Neural cell (in vitro differentiated cells): Measurements from ENCODE around the gene FAM200C. TPM values are rescaled to one million over a fixed set of nuclear protein-coding genes. Genes with fewer than 3 reads are reported as not detected.

Experiments
- H2AFZ ChIP-seq: fragments of 200-600, 300-800 bp; sonication (generic), shearing (Covaris generic); 2 replicates; pipeline ENCODE4 v1.6.0; 2014; ENCODE audit warnings: low read depth, mild to moderate bottlenecking, antibody characterized with exemption, low read length, moderate library complexity
- H3F3A ChIP-seq: fragments of 200-600 bp; shearing (Covaris generic); 2 replicates; pipeline ENCODE4 v1.6.1; 2016; ENCODE audit warnings: mild to moderate bottlenecking, moderate library complexity, mixed read lengths, antibody characterized with exemption, low read length; ENCODE audit not compliant: insufficient read depth, poor library complexity, severe bottlenecking
- H3K27ac ChIP-seq: fragments of 200-600, 300-800 bp; sonication (generic), shearing (Covaris generic); 2 replicates; pipeline ENCODE4 v1.5.1; 2014; ENCODE audit warnings: mild to moderate bottlenecking, low read length, moderate library complexity
- H3K27me3 ChIP-seq: fragments of 300-800, 200-600 bp; sonication (generic), shearing (Covaris generic); 2 replicates; pipeline ENCODE4 v1.6.0; 2014; ENCODE audit warnings: mild to moderate bottlenecking, low read depth, low read length, moderate library complexity; ENCODE audit not compliant: insufficient read depth
- H3K36me3 ChIP-seq: fragments of 300-800, 200-600 bp; sonication (generic), shearing (Covaris generic); 2 replicates; pipeline ENCODE4 v1.5.1; 2014; ENCODE audit warnings: mild to moderate bottlenecking, antibody characterized with exemption, low read length, moderate library complexity; ENCODE audit not compliant: insufficient read depth
- H3K4me2 ChIP-seq: fragments of 300-800, 200-600 bp; sonication (generic), shearing (Covaris generic); 2 replicates; pipeline ENCODE4 v1.6.0; 2014; ENCODE audit warnings: mild to moderate bottlenecking, low read length
- H3K4me3 ChIP-seq: fragments of 300-800, 200-600 bp; sonication (generic), shearing (Covaris generic); 2 replicates; pipeline ENCODE4 v1.5.1; 2014; ENCODE audit warnings: mild to moderate bottlenecking, low read length, moderate library complexity
- H3K79me2 ChIP-seq: fragments of 200-600 bp; shearing (Covaris generic); replicated peaks from 2 replicates; pipeline ENCODE4 v1.6.0; 2014; ENCODE audit warnings: mild to moderate bottlenecking, low read length, moderate library complexity; ENCODE audit not compliant: insufficient read depth
- H3K9ac ChIP-seq: fragments of 300-800, 200-600 bp; sonication (generic), shearing (Covaris generic); 2 replicates; pipeline ENCODE4 v1.6.1; 2016; ENCODE audit warnings: mild to moderate bottlenecking, low read length, mixed read lengths
- H3K9me2 ChIP-seq: fragments of 200-600 bp; shearing (Covaris generic); 2 replicates; pipeline ENCODE4 v1.6.1; 2016; ENCODE audit warnings: mild to moderate bottlenecking, low read length, mixed read lengths; ENCODE audit not compliant: insufficient read depth
- H3K9me3 ChIP-seq: fragments of 200-600, 300-800 bp; sonication (generic), shearing (Covaris generic); 2 replicates; pipeline ENCODE4 v1.6.1; 2016; ENCODE audit warnings: mild to moderate bottlenecking, mixed run types, low read length, moderate library complexity, mixed read lengths
- H4K20me1 ChIP-seq: fragments of 200-600 bp; shearing (Covaris generic); 2 replicates; pipeline ENCODE4 v1.6.1; 2016; ENCODE audit warnings: mild to moderate bottlenecking, mixed run types; ENCODE audit not compliant: insufficient read depth
- CTCF ChIP-seq: fragments of 450-650 bp; IDR thresholded peaks from 2 replicates; pipeline ENCODE4 v1.5.1; 2014; ENCODE audit warnings: antibody characterized with exemption, mild to moderate bottlenecking, moderate library complexity; ENCODE audit not compliant: poor library complexity, severe bottlenecking
- EP300 ChIP-seq: fragments of 450-650 bp; conservative IDR thresholded peaks from 2 replicates; pipeline ENCODE4 v1.6.1; 2014; ENCODE audit warnings: antibody characterized with exemption, mild to moderate bottlenecking, moderate library complexity; ENCODE audit not compliant: poor library complexity, severe bottlenecking
- EZH2 ChIP-seq: fragments of 200-600, 300-800 bp; shearing (Covaris generic), sonication (generic); IDR thresholded peaks from 2 replicates; pipeline ENCODE4 v1.6.1; 2014; ENCODE audit warnings: antibody characterized with exemption, low read length, borderline replicate concordance, mild to moderate bottlenecking; ENCODE audit not compliant: insufficient read depth, poor library complexity, severe bottlenecking
- MXI1 ChIP-seq: fragments of 450-650 bp; conservative IDR thresholded peaks from 2 replicates; pipeline ENCODE4 v1.6.1; 2014; ENCODE audit warnings: antibody characterized with exemption, mild to moderate bottlenecking; ENCODE audit not compliant: poor library complexity, severe bottlenecking
- POLR2AphosphoS5 ChIP-seq: IDR thresholded peaks from 2 replicates; pipeline ENCODE4 v1.6.1; 2012
- RAD21 ChIP-seq: fragments of 450-650 bp; conservative IDR thresholded peaks from 2 replicates; pipeline ENCODE4 v1.6.1; 2014; ENCODE audit warnings: antibody characterized with exemption, mild to moderate bottlenecking, moderate library complexity
- REST ChIP-seq: IDR thresholded peaks from 2 replicates; pipeline ENCODE4 v1.6.1; 2012; ENCODE audit warnings: borderline replicate concordance
- SMC3 ChIP-seq: fragments of 450-650 bp; conservative IDR thresholded peaks from 2 replicates; pipeline ENCODE4 v1.6.1; 2014; ENCODE audit warnings: antibody characterized with exemption, mild to moderate bottlenecking, moderate library complexity; ENCODE audit not compliant: poor library complexity
- TAF1 ChIP-seq: IDR thresholded peaks from 2 replicates; pipeline ENCODE4 v1.6.1; 2012; ENCODE audit warnings: low read depth
- polyA plus RNA-seq: library from polyadenylated mRNA; depleted of rRNA; stranded (reverse); fragments of >200 nt; gene quantifications from 2 replicates; pipeline ENCODE4 v1.2.3, GENCODE V29; 2014

FAM200C gene
- polyA plus RNA-seq, 1 donor from 2014 or later, result 21.6 TPM

- Histone ChIP-seq H2AFZ (no peak overlapping the region), H3K27me3 (peaks cover 12% of the 10 kb centered on the region), H3K79me2 (no peaks in the 10 kb centered on the region), H3K9me2 (no peaks in the 10 kb centered on the region), H4K20me1 (no peaks in the 10 kb centered on the region), H3K36me3 (no peaks in the 10 kb centered on the region), H3K4me2 (no peak overlapping the region), H3F3A (no peaks in the 10 kb centered on the region), H3K9ac (no peak overlapping the region), H3K9me3 (no peaks in the 10 kb centered on the region), H3K27ac (no peak overlapping the region), H3K4me3 (no peak overlapping the region)
- TF ChIP-seq EZH2 (no peak), POLR2AphosphoS5 (no peak), RAD21 (no peak), TAF1 (no peak), REST (no peak), MXI1 (no peak), EP300 (no peak), CTCF (no peak), SMC3 (no peak)
Measured at GRCh38 chr5:160366230-160366629, 33.6 kb downstream of the FAM200C start.

- Histone ChIP-seq H3K36me3 (no peaks in the 10 kb centered on the region), H3K9me2 (no peaks in the 10 kb centered on the region), H3K27ac (no peak overlapping the region), H3K79me2 (no peaks in the 10 kb centered on the region), H2AFZ (no peak overlapping the region), H4K20me1 (no peaks in the 10 kb centered on the region), H3K9ac (no peak overlapping the region), H3K4me2 (no peak overlapping the region), H3K9me3 (no peaks in the 10 kb centered on the region), H3K4me3 (no peak overlapping the region), H3K27me3 (no peaks in the 10 kb centered on the region), H3F3A (no peaks in the 10 kb centered on the region)
- no peak for TF ChIP-seq REST
- TF ChIP-seq POLR2AphosphoS5, result no peak
- no peak for TF ChIP-seq MXI1
- TF ChIP-seq CTCF, result no peak
- TF ChIP-seq RAD21, result no peak
Measured at GRCh38 chr5:160363660-160364395, 36.0 kb downstream of the FAM200C start.
